Mononuclear cell (primary cell): ENCODE measurements around the gene GMDS. TPM values are rescaled to one million over a fixed set of nuclear protein-coding genes. Genes with fewer than 3 reads are reported as not detected.

Experiments
- H3K27me3 ChIP-seq: 2 replicates; pipeline ENCODE4 v1.6.0; 2011; ENCODE audit warnings: low read length, control low read depth; ENCODE audit not compliant: insufficient read depth
- H3K4me1 ChIP-seq: 2 replicates; pipeline ENCODE4 v1.5.1; 2011; ENCODE audit warnings: mild to moderate bottlenecking, low read length, control low read depth; ENCODE audit not compliant: insufficient read depth
- H3K4me3 ChIP-seq: 2 replicates; pipeline ENCODE4 v1.5.1; 2011; ENCODE audit warnings: mild to moderate bottlenecking, low read length, moderate library complexity
- H3K9me3 ChIP-seq: 2 replicates; pipeline ENCODE4 v1.5.1; 2011; ENCODE audit warnings: low read depth, mild to moderate bottlenecking, control low read depth, low read length
- total RNA-seq: library from RNA; depleted of rRNA; stranded (reverse); fragments of >200 nt; gene quantifications from one replicate; pipeline ENCODE4 v1.2.3, GENCODE V29; 2012

The GMDS gene
- total RNA-seq, 1 donor: 10.6 TPM

DNA sequence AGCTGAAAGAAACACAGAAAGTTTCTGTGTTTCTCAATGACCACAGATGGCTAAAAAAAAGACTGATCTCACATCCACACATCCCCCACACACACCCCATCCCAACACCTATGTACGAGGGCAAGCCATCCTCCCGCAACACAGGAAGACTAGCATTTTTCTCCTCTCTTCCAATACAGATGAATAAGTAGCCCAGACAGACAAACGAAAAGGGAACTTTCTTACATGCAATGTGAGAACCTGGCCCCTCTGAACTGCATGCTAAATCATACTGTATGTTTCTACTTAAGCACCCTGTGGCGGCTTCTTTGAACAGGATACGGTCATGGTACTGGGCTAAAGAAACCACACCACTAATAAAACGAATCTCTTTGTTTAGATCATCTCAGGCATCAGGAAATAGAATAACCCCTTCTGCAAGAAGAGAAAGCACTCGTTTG lies 116.2 kb downstream of the GMDS start:
- Histone ChIP-seq H3K4me1 (peaks cover 13% of the 10 kb centered on the region), H3K9me3 (no peaks in the 10 kb centered on the region), H3K27me3 (no peaks in the 10 kb centered on the region), H3K4me3 (no peak overlapping the region)

- H3K4me3 ChIP-seq: no peak overlapping the region
- H3K4me1 ChIP-seq: peaks cover 13% of the 10 kb centered on the region
- no peaks in the 10 kb centered on the region for H3K9me3 ChIP-seq
- no peaks in the 10 kb centered on the region for H3K27me3 ChIP-seq
These were observed 117.9 kb downstream of the GMDS start for GRCh38 chr6:2127484-2127911.

- Histone ChIP-seq H3K9me3 (no peaks in the 10 kb centered on the region), H3K27me3 (no peaks in the 10 kb centered on the region), H3K4me1 (peaks cover 13% of the 10 kb centered on the region), H3K4me3 (no peak overlapping the region)
These were observed 119.1 kb downstream of the GMDS start for GRCh38 chr6:2126351-2126750.

DNA sequence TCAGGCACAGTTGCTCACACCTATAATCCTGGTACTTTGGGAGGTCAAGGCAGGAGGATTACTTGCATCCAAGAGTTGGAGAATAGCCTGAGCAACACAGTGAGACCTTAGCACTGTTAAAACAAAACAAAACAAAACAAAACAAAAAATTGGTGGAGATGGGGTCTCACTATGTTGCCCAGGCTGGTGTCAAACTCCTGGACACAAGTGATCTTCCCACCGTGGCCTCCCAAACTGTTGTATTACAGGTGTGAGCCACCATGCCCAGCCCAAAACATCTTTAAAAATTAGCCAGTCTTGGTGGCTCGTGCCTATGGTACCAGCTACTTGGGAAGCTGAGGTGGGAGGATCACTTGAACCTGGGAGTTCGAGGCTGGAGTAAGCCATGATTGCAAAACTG lies 120.2 kb downstream of the GMDS start:
- Histone ChIP-seq H3K4me3 (no peak overlapping the region), H3K9me3 (no peaks in the 10 kb centered on the region), H3K27me3 (no peaks in the 10 kb centered on the region), H3K4me1 (peaks cover 13% of the 10 kb centered on the region)

DNA sequence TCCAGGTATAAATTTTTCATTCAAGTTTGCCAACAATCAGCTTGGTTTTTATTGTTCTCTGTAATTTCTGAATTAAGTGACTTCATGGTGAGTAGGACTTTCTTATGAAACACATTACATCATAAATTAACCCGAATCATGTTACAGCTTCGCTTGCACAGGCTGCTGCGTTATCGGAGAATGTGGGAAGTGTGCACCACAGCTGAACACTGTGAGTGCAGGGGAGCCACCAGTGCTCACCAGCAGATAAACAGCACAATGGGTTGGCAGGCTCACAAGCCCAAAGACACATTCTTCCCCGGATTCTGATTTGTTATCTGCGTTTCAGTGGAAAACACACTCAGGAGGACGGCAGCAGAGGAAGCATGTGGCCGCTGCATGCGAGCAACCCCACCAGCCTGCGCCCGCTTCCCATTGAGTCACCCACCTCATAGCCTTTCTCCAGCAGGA lies 121.1 kb downstream of the GMDS start:
- Histone ChIP-seq H3K4me1 (peaks cover 13% of the 10 kb centered on the region), H3K4me3 (no peak overlapping the region), H3K9me3 (no peaks in the 10 kb centered on the region), H3K27me3 (no peaks in the 10 kb centered on the region)

DNA sequence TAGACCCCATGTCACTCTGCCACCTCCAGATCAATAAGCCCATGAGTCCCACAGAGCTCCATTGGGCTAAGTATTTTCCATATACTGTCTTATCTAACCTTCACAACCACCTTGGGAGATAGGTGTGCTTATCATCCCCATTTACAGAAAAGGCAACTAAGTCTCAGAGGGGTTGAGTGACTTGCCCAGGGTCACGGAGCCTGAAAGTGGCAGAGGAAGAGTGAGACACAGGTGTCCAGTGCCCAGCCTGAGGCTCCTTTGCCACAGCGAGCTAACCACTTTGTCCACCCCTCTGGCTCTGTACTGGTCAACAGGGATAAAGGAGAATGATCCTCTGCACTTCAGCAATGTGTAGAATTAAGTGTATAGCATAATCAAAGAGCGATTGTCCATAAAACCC lies 124.5 kb downstream of the GMDS start:
- H3K27me3 ChIP-seq: no peaks in the 10 kb centered on the region
- no peak overlapping the region for H3K4me3 ChIP-seq
- H3K9me3 ChIP-seq: no peaks in the 10 kb centered on the region
- H3K4me1 ChIP-seq: no peaks in the 10 kb centered on the region

GRCh38 chr6:2119275-2119674 lies 126.1 kb downstream of the GMDS start:
- Histone ChIP-seq H3K27me3 (no peaks in the 10 kb centered on the region), H3K9me3 (no peaks in the 10 kb centered on the region), H3K4me1 (no peaks in the 10 kb centered on the region), H3K4me3 (no peak overlapping the region)

GRCh38 chr6:2118136-2118535 lies 127.3 kb downstream of the GMDS start:
- H3K27me3 ChIP-seq: no peaks in the 10 kb centered on the region
- H3K4me1 ChIP-seq: no peaks in the 10 kb centered on the region
- H3K4me3 ChIP-seq: no peak overlapping the region
- no peaks in the 10 kb centered on the region for H3K9me3 ChIP-seq

- no peaks in the 10 kb centered on the region for H3K27me3 ChIP-seq
- no peaks in the 10 kb centered on the region for H3K9me3 ChIP-seq
- H3K4me3 ChIP-seq: no peak overlapping the region
- H3K4me1 ChIP-seq: no peaks in the 10 kb centered on the region
These were observed 128.0 kb downstream of the GMDS start for GRCh38 chr6:2117447-2117846.

- no peaks in the 10 kb centered on the region for H3K9me3 ChIP-seq
- H3K27me3 ChIP-seq: no peaks in the 10 kb centered on the region
- H3K4me1 ChIP-seq: no peaks in the 10 kb centered on the region
- H3K4me3 ChIP-seq: no peak overlapping the region
These were observed 128.9 kb downstream of the GMDS start for GRCh38 chr6:2116496-2116895.

- Histone ChIP-seq H3K27me3 (no peaks in the 10 kb centered on the region), H3K4me3 (no peak overlapping the region), H3K4me1 (no peaks in the 10 kb centered on the region), H3K9me3 (no peaks in the 10 kb centered on the region)
These were observed 131.3 kb downstream of the GMDS start for GRCh38 chr6:2114100-2114499.

GRCh38 chr6:2111162-2111677 lies 134.2 kb downstream of the GMDS start:
- Histone ChIP-seq H3K9me3 (no peaks in the 10 kb centered on the region), H3K27me3 (no peaks in the 10 kb centered on the region), H3K4me1 (no peaks in the 10 kb centered on the region), H3K4me3 (no peak overlapping the region)

- no peaks in the 10 kb centered on the region for H3K27me3 ChIP-seq
- H3K4me1 ChIP-seq: no peaks in the 10 kb centered on the region
- H3K9me3 ChIP-seq: no peaks in the 10 kb centered on the region
- no peak overlapping the region for H3K4me3 ChIP-seq
These were observed 134.9 kb downstream of the GMDS start for GRCh38 chr6:2110504-2110903.

- Histone ChIP-seq H3K9me3 (no peaks in the 10 kb centered on the region), H3K4me1 (no peaks in the 10 kb centered on the region), H3K27me3 (no peaks in the 10 kb centered on the region), H3K4me3 (no peak overlapping the region)
These were observed 135.6 kb downstream of the GMDS start for GRCh38 chr6:2109796-2110195.

GRCh38 chr6:2108700-2109306 lies 136.6 kb downstream of the GMDS start:
- peaks cover 3% of the 10 kb centered on the region for H3K4me1 ChIP-seq
- H3K4me3 ChIP-seq: no peak overlapping the region

GRCh38 chr6:2104524-2104880 lies 140.9 kb downstream of the GMDS start:
- H3K9me3 ChIP-seq: no peaks in the 10 kb centered on the region
- no peak overlapping the region for H3K4me3 ChIP-seq
- peaks cover 3% of the 10 kb centered on the region for H3K4me1 ChIP-seq
- no peaks in the 10 kb centered on the region for H3K27me3 ChIP-seq

More at GRCh38 chr6:2108700-2109306, 136.6 kb downstream of the GMDS start:
- no peaks in the 10 kb centered on the region for H3K27me3 ChIP-seq
- H3K9me3 ChIP-seq: no peaks in the 10 kb centered on the region
